ENCODE measurements around the gene SSU72. TPM values are rescaled to one million over a fixed set of nuclear protein-coding genes. Genes with fewer than 3 reads are reported as not detected.
A peak's percentile ranks its signal among the peaks of the same experiment; 100 is the strongest.

SSU72 gene
- total and polyA plus RNA-seq, 8 donors = 49.2 to 74.3 (median 57.8) TPM

- H3K27ac ChIP-seq = no peak overlapping the region
- no peaks in the 10 kb centered on the region for H3K27me3 ChIP-seq
- ATAC-seq (peak in 2 of 4 donors; percentile 6 to 22), FAIRE-seq (no peak), DNase-seq (peak in 2 of 6 donors; percentile 32 to 87)
- WGBS, 2 donors = 68 to 70% methylated on average over 53 of the region's 53 CpGs
- H3K36me3 ChIP-seq = peaks cover 0 to 8% (median 0%) of the 10 kb centered on the region in 3 donors
- TF ChIP-seq CTCF (IDR thresholded peaks at IDR 0.05) = no peak
- no peaks in the 10 kb centered on the region for H3K9me3 ChIP-seq
- intact Hi-C loops (cut with DNase I) = no loop called here
- no peaks in the 10 kb centered on the region for H3K4me1 ChIP-seq
- peak overlapping the region in 2 of 4 donors; percentile 27 to 36 for H3K4me3 ChIP-seq
Observed at GRCh38 chr1:1540818-1541628, 33.6 kb downstream of the SSU72 start.

GRCh38 chr1:1540090-1540817, 34.4 kb downstream of the SSU72 start, which contains the start of gene TMEM240:
Gene TMEM240 (minus strand): TSS chr1:1540624. CDS start chr1:1540346, 278 bp downstream.
- Histone ChIP-seq H3K36me3 (peaks cover 0 to 8% (median 0%) of the 10 kb centered on the region in 3 donors), H3K4me1 (no peaks in the 10 kb centered on the region), H3K27ac (no peak within 1 kb of the TSS), H3K27me3 (no peaks in the 10 kb centered on the region), H3K4me3 (peak within 1 kb of the TSS in 2 of 4 donors; percentile 27 to 36), H3K9me3 (no peaks in the 10 kb centered on the region)
- DNase-seq (peak in 5 of 6 donors; percentile 38 to 75 (median 50)), FAIRE-seq (no peak), ATAC-seq (peak; percentile 32 to 66 (median 62))
- WGBS, 2 donors = 5 to 9% methylated on average over 17 to 92 of the region's 100 CpGs
- TF ChIP-seq CTCF (IDR thresholded peaks at IDR 0.05) = no peak
- intact Hi-C loops (cut with DNase I) = no loop called here

GRCh38 chr1:1539310-1540089, 35.2 kb downstream of the SSU72 start:
- peak in 1 of 4 donors; percentile 8 for ATAC-seq
- TF ChIP-seq CTCF (IDR thresholded peaks at IDR 0.05) = no peak
- no peak for FAIRE-seq
- Histone ChIP-seq H3K4me1 (no peaks in the 10 kb centered on the region), H3K36me3 (peaks cover 0 to 8% (median 0%) of the 10 kb centered on the region in 3 donors), H3K4me3 (peak overlapping the region in 2 of 4 donors; percentile 27 to 36), H3K9me3 (no peaks in the 10 kb centered on the region), H3K27ac (no peak overlapping the region), H3K27me3 (no peaks in the 10 kb centered on the region)
- 43 to 47% methylated on average over 60 to 66 of the region's 66 CpGs for WGBS, 2 donors
- peak in 1 of 6 donors; percentile 78 for DNase-seq
- intact Hi-C loops (cut with DNase I) = no loop called here

- FAIRE-seq = no peak
- 80 to 88% methylated on average over 18 of the region's 18 CpGs for WGBS, 2 donors
- intact Hi-C loops (cut with DNase I) = no loop called here
- TF ChIP-seq CTCF (IDR thresholded peaks at IDR 0.05) = no peak
- ATAC-seq = no peak
- Histone ChIP-seq H3K4me1 (no peaks in the 10 kb centered on the region), H3K27ac (no peak overlapping the region), H3K27me3 (no peaks in the 10 kb centered on the region), H3K4me3 (no peak overlapping the region), H3K36me3 (peaks cover 0 to 8% (median 0%) of the 10 kb centered on the region in 3 donors), H3K9me3 (no peaks in the 10 kb centered on the region)
- DNase-seq = peak in 1 of 6 donors; percentile 20
Observed at GRCh38 chr1:1538989-1539309, 35.7 kb downstream of the SSU72 start.

Data from pancreas (tissue), 10 donors.